ENCODE results near the gene EEF1G.

DNA sequence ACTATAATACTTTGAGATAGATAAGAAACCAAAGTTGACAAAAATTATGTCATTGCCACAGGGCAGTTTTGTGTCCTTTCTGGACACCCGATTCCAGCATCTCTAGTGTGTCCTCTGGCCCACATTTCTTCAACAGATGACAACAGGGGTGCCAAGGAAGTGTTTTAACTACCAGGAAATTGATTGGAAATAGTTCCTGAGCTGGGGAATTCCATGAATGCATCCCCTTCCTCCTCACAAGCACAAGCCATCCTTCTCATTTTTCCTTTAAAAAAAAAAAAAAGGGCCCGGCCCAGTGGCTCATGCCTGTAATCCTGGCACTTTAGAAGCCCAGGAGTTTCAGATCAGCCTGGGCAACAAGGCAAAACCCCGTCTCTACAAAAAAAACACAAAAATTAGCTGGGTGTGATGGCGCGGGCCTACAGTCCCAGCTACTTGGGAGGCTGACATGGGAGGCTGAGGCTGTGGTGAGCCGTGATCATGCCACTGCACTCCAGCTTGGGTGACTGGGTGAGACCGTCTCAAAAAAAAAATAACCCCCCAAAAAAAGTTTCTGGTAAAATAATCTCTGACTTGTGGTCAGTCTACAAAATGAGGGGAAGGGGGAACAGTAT lies 48.9 kb upstream of the EEF1G start:
- TF ChIP-seq POLR2A (IDR thresholded peaks at IDR 0.05) = no peak
- TF ChIP-seq, protein P1, sequence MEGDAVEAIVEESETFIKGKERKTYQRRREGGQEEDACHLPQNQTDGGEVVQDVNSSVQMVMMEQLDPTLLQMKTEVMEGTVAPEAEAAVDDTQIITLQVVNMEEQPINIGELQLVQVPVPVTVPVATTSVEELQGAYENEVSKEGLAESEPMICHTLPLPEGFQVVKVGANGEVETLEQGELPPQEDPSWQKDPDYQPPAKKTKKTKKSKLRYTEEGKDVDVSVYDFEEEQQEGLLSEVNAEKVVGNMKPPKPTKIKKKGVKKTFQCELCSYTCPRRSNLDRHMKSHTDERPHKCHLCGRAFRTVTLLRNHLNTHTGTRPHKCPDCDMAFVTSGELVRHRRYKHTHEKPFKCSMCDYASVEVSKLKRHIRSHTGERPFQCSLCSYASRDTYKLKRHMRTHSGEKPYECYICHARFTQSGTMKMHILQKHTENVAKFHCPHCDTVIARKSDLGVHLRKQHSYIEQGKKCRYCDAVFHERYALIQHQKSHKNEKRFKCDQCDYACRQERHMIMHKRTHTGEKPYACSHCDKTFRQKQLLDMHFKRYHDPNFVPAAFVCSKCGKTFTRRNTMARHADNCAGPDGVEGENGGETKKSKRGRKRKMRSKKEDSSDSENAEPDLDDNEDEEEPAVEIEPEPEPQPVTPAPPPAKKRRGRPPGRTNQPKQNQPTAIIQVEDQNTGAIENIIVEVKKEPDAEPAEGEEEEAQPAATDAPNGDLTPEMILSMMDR (IDR thresholded peaks at IDR 0.05) = no peak
